ENCODE measurements around the gene MEG3.

MEG3 gene

GRCh38 chr14:100901391-100902183 lies 75.7 kb downstream of the MEG3 start:
- DNase-seq, result no peak

- no peak for DNase-seq
Observed at GRCh38 chr14:100902295-100903133, 76.6 kb downstream of the MEG3 start.

- DNase-seq, result no peak
Observed at GRCh38 chr14:100903134-100903468, 77.2 kb downstream of the MEG3 start.

GRCh38 chr14:100903672-100904185 lies 77.8 kb downstream of the MEG3 start, which contains the start of gene RTL1:
RTL1 (minus strand) TSS chr14:100903722; CDS start chr14:100884788, 18,934 bp downstream.
- DNase-seq, result no peak

- no peak for DNase-seq
Observed at GRCh38 chr14:100904307-100905087, 78.6 kb downstream of the MEG3 start.

GRCh38 chr14:100905166-100905565 lies 79.2 kb downstream of the MEG3 start:
- DNase-seq, result no peak

GRCh38 chr14:100906420-100906819 lies 80.5 kb downstream of the MEG3 start:
- peak; percentile 21 for DNase-seq

GRCh38 chr14:100907240-100907639 lies 81.3 kb downstream of the MEG3 start:
- no peak for DNase-seq

- DNase-seq, result no peak
Observed at GRCh38 chr14:100909439-100909838, 83.5 kb downstream of the MEG3 start.

All from NCI-H1105 (cell line).